HG03457 (cell line): ENCODE results near the gene ALG1.
"Not testable (repeated sequence)": the region's sequence is repeated elsewhere in the genome, so short reads cannot be mapped to it uniquely, and the experiment has no call there.

Experiments used
- ATAC-seq: cut with Tn5 transposase; IDR thresholded peaks from one replicate; pipeline ENCODE4 v1.9.1; 2021; ENCODE audit warnings: moderate number of reproducible peaks; ENCODE audit not compliant: unreplicated experiment

ALG1 gene

DNA sequence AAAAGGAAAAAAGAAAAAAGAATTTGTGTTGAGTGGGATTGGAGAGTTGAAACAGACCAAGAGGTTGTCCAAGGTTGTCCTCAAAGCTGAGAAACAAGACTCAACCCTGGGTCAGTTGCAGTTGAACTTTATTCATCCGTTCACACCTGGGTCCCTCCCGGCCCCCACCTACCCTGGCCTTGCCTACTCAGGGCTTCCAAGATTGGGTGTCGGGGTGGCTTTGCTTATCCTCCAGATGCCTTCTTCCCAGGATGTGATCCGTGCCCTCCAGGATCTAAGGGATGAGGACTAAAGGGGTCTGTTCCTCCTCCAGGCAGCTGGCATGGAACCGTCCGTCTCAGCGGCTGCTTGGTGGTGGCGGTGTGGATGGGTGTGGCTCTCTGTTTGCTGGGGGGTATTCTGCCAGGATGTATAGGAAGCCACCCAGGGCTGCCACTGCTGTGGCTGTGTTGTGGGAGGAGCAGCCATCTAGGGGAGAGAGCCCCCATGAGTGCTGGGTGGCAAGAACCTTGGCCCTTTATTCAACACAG is 27.6 kb upstream of the ALG1 start:
- ATAC-seq, result no peak

GRCh38 chr16:5044581-5044980 is 27.1 kb upstream of the ALG1 start:
- not testable (repeated sequence) for ATAC-seq

DNA sequence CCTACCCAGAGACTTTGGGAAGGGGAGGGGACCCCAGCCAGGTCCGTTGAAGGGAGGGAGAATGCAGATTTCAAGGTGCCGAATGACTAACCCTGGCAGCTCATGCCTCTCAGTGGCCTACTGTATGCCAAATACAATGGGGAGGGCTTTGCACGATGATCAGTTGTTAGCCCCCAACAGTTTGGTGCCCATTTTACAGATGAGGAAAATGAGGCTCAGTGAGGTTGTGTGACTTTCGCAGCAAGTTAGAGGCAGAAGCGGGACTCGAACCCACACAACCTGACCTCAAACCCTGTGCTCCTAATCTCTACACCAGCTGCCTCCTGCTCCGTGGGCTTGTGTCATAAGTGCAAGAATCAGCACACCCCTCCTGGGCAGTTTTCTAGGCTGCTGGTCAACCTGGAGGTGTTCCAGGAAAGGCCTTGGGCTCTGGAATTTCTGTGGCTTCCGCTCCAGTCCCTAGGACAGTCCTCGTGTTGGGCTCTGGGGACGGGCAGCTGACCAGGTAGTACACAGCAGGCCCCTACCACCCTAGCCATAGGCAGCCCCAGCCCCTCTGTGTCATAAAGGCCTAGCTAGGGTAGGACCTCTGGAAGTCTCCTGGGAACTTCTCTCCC is 26.0 kb upstream of the ALG1 start:
- no peak for ATAC-seq

DNA sequence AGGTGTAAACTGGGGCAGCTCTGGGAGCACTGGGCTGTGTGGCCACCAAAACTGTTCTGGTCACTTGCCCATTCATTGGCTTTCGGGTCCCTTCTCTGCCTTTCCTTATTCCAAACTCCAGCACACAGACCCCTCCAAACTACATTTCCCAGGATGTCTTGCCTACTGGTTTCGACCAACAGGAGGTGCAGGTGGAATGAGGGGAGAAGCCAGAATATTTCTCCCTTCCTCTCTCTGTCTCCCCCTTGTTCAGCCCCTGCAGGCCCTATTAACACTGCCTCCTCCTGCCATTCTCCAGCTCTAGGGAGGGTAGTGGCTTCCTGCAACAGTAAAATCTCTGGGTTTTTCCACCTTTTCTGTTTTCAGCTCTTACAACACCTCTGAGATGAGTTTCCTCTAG is 24.7 kb upstream of the ALG1 start:
- no peak for ATAC-seq

GRCh38 chr16:5054876-5055865 is 16.5 kb upstream of the ALG1 start:
- ATAC-seq, result no peak

DNA sequence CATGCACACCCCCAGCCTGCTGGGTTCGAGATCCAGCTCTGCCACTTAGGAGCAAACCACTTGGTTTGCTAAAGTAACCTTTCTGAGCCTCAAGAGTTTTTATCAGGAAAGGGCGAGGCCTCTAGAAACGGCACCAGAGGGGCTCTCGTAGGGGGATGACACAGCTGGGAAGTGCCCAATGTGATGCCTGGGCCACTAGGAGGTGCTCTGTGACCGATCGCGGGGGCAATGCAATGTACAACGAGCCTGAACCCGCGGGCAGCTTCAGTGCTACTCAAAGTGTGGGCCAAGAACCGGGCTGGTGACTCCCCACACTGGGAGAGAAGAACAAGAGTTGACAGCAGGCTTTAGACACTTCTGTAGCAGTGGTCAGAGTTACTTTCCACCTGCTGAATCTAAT is 15.3 kb upstream of the ALG1 start:
- no peak for ATAC-seq

- ATAC-seq, result no peak
Measured at GRCh38 chr16:5058476-5058875, 13.2 kb upstream of the ALG1 start.

GRCh38 chr16:5059386-5060072 is 12.1 kb upstream of the ALG1 start:
- no peak for ATAC-seq

GRCh38 chr16:5060073-5060641 is 11.5 kb upstream of the ALG1 start:
- ATAC-seq, result no peak

- ATAC-seq, result no peak
Measured at GRCh38 chr16:5062051-5062450, 9.6 kb upstream of the ALG1 start.

- no peak for ATAC-seq
Measured at GRCh38 chr16:5062790-5063765, 8.6 kb upstream of the ALG1 start.

DNA sequence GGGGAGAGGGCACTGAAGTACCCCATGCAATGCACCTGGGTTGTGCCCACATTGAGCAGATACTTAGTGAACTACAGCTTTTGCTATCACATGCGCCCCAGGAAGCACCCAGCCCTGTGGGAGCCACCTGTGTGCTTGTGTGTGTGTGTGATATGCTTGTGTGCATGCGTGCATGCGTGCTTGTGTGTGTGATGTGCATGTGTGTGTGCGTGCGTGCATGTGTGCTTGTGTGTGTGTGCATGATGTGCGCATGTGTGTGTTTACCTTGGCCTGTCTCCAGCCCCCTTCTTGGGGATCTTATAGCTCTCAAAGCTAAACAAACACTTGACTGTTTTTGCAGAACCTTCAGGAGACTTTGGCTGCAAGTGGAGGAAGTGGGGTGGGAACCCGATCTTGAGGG is 6.7 kb upstream of the ALG1 start:
- no peak for ATAC-seq

- ATAC-seq, result no peak
Measured at GRCh38 chr16:5065326-5065725, 6.3 kb upstream of the ALG1 start.

GRCh38 chr16:5065813-5066212 is 5.8 kb upstream of the ALG1 start, which contains the start of gene C16orf89:
TSS of gene C16orf89 (minus strand) at chr16:5065956. CDS start at chr16:5065908, 48 bp downstream.
- ATAC-seq, result no peak

GRCh38 chr16:5066511-5066910 is 5.1 kb upstream of the ALG1 start:
- ATAC-seq, result no peak

- ATAC-seq, result no peak
Measured at GRCh38 chr16:5069048-5069447, 2.6 kb upstream of the ALG1 start.

DNA sequence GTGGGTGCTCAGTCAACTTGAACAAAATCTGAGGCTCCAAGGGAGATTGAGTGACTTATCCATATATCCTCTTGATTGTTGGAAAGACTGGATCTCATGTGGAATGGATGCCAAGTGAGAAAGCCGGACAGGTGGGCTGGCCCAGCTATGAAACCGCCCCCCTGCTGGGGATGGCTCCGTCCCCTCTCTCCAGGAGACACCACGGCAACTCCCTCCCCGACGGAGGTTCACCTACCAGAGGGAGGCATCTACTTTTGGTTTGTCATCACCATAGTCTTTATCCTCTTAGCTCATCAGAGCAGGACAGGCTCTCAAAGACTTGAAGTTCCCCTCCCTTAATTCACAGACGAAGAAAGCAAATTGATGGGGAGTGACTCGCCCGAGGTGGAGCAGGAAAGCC is 1.8 kb upstream of the ALG1 start:
- no peak for ATAC-seq

GRCh38 chr16:5070431-5071186 is 1.0 kb upstream of the ALG1 start:
- no peak for ATAC-seq

- no peak for ATAC-seq
Measured at GRCh38 chr16:5071341-5071680, 332 bp upstream of the ALG1 start.
